Activated T-helper 1 cell treated with anti-CD3 and anti-CD28 coated beads, Interleukin-12 subunit alpha, Interleukin-12 subunit beta, Interleukin-2, Interleukin-4 antibody, amounts not matched to agents 30 ng/mL and 10 ng/mL and 1 ng/mL, durations not matched to agents 14 hours and 24 hours and 36 hours (primary cell): ENCODE results near the gene ITGA11. TPM values are rescaled to one million over a fixed set of nuclear protein-coding genes. Genes with fewer than 3 reads are reported as not detected.

Source experiments
- DNase-seq: peaks from one replicate; pipeline ENCODE4 v3.0.0; 2021; ENCODE audit warnings: low spot score
- H3K27ac Mint-ChIP-seq: one replicate; pipeline ENCODE4 v1.8.0; 2021; ENCODE audit warnings: mild to moderate bottlenecking, mixed read lengths
- H3K27me3 Mint-ChIP-seq: one replicate; pipeline ENCODE4 v1.8.0; 2022; ENCODE audit warnings: mild to moderate bottlenecking, moderate library complexity, mixed read lengths; ENCODE audit not compliant: insufficient read depth
- H3K36me3 Mint-ChIP-seq: one replicate; pipeline ENCODE4 v1.8.0; 2021; ENCODE audit warnings: low read depth, mixed read lengths
- H3K4me1 Mint-ChIP-seq: one replicate; pipeline ENCODE4 v1.8.0; 2021; ENCODE audit warnings: low read depth, mixed read lengths
- H3K4me3 Mint-ChIP-seq: one replicate; pipeline ENCODE4 v1.8.0; 2021; ENCODE audit warnings: mild to moderate bottlenecking, moderate library complexity, mixed read lengths
- H3K9me3 Mint-ChIP-seq: one replicate; pipeline ENCODE4 v1.8.0; 2021; ENCODE audit warnings: mixed read lengths
- intact Hi-C: fragments of 100-400 bp; cut with micrococcal nuclease; formaldehyde crosslinking; loops from one replicate; pipeline ENCODE4 v1.15.1; 2024
- total RNA-seq: library from RNA; stranded (reverse); gene quantifications from 2 replicates; pipeline ENCODE4 v1.2.3, GENCODE V29; 2022

ITGA11 gene
- total RNA-seq, 1 donor from 2014 or later: 0.23 TPM

DNA sequence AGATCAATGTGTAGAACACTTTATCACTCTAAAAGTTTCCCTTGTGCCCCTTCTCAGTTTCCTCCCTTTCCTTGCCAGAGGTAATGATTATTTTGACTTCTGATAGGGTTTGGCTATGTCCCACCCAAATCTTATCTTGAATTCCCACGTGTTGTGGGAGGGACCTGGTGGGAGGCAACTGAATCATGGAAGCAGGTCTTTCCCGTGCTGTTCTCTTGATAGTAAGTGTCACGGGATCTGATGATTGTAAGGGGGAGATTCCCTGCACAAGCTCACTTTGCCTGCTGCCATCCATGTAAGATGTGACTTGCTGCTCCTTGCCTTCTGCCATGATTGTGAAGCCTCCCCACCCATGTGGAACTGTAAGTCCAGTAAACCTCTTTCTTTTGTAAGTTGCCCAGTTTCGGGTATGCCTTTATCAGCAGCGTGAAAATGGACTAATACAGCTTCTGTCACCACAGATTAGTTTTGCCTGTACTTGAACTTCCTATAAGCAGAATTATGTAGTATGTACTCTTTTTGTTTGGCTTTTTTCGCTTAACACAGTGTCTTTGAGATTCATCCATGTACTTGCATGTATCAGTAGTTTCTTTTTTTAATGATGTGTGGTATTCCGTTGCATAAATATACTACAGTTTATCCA lies 147.2 kb downstream of the ITGA11 start:
- Mint-ChIP-seq H3K4me1 (peaks cover 64% of the 10 kb centered on the region), H3K36me3 (peaks cover 37% of the 10 kb centered on the region), H3K27ac (peak overlapping the region; percentile 21), H3K9me3 (no peaks in the 10 kb centered on the region), H3K4me3 (no peak overlapping the region), H3K27me3 (no peaks in the 10 kb centered on the region)
- no peak for DNase-seq
- intact Hi-C loops: no loop called here

DNA sequence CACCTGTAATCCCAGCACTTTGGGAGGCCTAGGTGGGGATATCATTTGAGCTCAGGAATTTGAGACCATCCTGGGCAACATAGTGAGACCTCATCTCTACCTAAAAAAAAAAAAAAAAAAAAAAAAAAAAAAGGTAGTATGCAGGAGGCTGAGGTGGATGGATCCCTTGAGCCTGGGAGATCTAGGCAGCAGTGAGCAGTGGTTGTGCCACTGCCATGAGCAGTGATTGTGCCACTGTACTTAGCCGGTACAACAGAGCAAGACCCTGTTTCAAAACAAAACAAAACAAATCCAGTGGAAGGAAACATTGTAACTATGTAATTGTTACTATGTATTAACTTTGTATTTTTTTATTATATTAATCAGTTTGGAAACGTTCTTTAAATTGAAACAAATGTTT lies 148.6 kb downstream of the ITGA11 start:
- DNase-seq: no peak
- H3K36me3 Mint-ChIP-seq: peaks cover 43% of the 10 kb centered on the region
- H3K9me3 Mint-ChIP-seq: no peaks in the 10 kb centered on the region
- intact Hi-C loops: no loop called here
- no peak overlapping the region for H3K27ac Mint-ChIP-seq
- no peak overlapping the region for H3K4me3 Mint-ChIP-seq
- peaks cover 69% of the 10 kb centered on the region for H3K4me1 Mint-ChIP-seq
- H3K27me3 Mint-ChIP-seq: no peaks in the 10 kb centered on the region

DNA sequence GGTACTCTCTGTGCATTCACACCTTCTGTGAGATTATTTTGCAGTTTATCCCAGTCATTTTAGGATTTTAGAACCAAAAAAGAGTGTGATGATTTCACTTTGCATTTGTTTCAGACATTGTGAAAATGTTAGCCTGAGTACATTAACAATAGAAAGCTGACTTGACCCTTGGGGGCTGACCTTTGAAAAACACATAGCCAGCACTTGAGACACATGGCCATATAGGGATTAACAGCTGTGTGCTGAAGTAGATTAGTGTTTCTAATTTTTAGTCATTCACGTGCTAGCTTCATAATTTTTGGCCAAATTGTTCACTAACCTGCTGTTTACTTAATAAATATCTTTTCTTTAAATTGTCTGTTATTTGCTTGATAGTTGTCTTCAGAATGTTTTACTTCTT lies 151.0 kb downstream of the ITGA11 start:
- intact Hi-C loops: no loop called here
- Mint-ChIP-seq H3K4me3 (peak overlapping the region; percentile 10), H3K4me1 (peaks cover 72% of the 10 kb centered on the region), H3K27ac (no peak overlapping the region), H3K9me3 (no peaks in the 10 kb centered on the region), H3K36me3 (peaks cover 36% of the 10 kb centered on the region), H3K27me3 (no peaks in the 10 kb centered on the region)
- no peak for DNase-seq

DNA sequence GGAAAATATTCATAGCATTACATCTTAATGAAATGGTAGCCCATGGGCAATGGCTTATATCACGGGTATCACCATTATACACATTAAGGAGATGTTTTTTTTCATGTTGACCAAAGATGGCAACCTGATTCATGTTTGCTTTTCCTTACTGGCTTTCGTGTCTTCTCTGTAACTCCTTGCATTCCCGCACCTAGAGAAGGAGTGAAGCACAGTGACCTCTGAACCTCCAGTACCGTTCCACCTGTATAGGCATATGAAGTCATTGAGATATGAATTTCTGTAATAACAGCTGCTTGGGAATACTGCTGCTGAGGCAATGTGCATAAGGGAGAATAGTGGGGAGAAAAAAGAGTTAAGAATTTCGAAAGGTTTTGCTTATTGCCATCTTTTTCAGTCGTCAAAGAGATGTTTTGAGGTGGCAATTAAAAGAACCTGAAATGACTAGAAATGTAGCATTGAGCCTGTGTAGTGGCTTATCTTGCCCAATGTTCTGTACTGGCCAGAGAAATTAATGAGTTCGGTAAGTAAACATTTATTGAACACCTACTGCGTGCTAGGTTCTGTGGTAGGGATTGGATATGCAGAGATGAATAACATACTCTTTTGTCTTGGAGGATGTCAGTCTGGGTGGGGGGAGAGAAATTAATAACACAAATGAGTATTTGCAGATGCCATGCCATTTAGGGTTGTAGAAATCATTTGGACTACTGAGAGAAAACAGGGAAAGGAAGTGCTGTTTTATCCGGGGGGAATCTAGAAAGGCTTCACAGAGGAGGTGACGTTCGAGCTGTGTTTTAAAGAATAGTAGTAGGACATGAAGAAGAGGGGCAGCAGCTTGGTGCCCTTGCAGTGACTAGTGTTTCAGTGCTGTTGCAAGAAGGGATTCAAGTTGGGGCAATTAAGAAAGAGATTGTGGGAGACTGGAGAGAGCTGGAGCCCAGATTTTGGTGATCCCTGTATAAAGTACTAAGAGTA lies 151.9 kb downstream of the ITGA11 start:
- H3K36me3 Mint-ChIP-seq: peaks cover 30% of the 10 kb centered on the region
- DNase-seq: no peak
- H3K4me3 Mint-ChIP-seq: peak overlapping the region; percentile 100
- H3K27ac Mint-ChIP-seq: no peak overlapping the region
- intact Hi-C loops: no loop called here
- H3K27me3 Mint-ChIP-seq: no peaks in the 10 kb centered on the region
- H3K9me3 Mint-ChIP-seq: no peaks in the 10 kb centered on the region
- H3K4me1 Mint-ChIP-seq: peaks cover 69% of the 10 kb centered on the region

DNA sequence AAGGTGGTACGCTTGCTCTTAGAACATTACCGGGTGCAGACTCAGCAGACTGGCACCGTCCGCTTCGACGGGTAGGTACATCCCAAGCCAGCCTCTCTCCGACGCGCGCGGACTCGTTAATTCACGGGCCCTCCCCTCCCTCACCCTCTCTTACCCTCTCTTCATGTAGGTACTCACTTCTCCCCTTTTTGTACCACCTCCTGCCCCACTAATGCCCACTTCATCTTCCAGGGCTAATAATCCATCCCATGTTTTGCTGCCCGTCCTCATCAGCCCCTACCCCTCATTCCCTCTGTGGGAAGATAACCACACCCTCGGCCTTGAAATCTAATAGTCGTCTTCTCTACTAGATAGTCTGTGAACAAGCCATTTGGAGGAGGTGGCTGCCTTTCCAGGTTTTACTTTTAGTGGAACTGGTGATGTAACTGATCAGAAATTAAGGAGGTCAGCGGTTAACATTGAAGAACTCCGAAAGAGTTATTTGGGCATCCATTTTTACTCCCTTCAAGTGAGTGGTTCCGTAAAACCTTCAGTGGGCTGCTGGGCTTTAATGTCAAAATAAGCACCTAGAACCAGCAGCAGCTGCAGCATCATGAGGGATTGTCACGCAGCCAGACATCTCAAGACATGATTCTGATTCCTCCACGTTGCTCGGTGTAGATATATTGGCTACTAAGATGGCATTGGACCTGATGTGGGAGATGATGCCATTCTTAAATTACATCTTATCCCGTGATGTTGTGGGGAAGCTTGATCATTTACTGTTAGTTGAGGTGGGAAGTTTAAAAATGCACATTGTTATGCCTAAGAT lies 153.2 kb downstream of the ITGA11 start:
- Mint-ChIP-seq H3K27me3 (no peaks in the 10 kb centered on the region), H3K4me3 (peak overlapping the region; percentile 100), H3K9me3 (no peaks in the 10 kb centered on the region), H3K36me3 (peaks cover 22% of the 10 kb centered on the region), H3K27ac (peak overlapping the region; percentile 97), H3K4me1 (peaks cover 62% of the 10 kb centered on the region)
- intact Hi-C loops: loop anchor here (1.0 kb wide), 4 partner anchors 21 to 438 kb away; partner anchors contain the start of gene RNU6-1
- no peak for DNase-seq

DNA sequence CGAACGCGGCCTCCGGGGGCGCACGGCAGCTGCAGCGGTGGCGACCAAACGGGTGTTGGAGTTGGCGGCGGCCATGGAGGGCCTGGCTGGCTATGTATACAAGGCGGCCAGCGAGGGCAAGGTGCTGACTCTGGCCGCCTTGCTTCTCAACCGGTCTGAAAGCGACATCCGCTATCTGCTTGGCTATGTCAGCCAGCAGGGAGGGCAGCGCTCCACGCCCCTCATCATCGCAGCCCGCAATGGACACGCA lies 153.7 kb downstream of the ITGA11 start:
- H3K9me3 Mint-ChIP-seq: no peaks in the 10 kb centered on the region
- no peaks in the 10 kb centered on the region for H3K27me3 Mint-ChIP-seq
- H3K4me3 Mint-ChIP-seq: peak overlapping the region; percentile 100
- peaks cover 22% of the 10 kb centered on the region for H3K36me3 Mint-ChIP-seq
- H3K4me1 Mint-ChIP-seq: peaks cover 63% of the 10 kb centered on the region
- intact Hi-C loops: loop anchor here (1.0 kb wide), 4 partner anchors 21 to 438 kb away; partner anchors contain the start of gene RNU6-1
- H3K27ac Mint-ChIP-seq: peak overlapping the region; percentile 97
- no peak for DNase-seq

DNA sequence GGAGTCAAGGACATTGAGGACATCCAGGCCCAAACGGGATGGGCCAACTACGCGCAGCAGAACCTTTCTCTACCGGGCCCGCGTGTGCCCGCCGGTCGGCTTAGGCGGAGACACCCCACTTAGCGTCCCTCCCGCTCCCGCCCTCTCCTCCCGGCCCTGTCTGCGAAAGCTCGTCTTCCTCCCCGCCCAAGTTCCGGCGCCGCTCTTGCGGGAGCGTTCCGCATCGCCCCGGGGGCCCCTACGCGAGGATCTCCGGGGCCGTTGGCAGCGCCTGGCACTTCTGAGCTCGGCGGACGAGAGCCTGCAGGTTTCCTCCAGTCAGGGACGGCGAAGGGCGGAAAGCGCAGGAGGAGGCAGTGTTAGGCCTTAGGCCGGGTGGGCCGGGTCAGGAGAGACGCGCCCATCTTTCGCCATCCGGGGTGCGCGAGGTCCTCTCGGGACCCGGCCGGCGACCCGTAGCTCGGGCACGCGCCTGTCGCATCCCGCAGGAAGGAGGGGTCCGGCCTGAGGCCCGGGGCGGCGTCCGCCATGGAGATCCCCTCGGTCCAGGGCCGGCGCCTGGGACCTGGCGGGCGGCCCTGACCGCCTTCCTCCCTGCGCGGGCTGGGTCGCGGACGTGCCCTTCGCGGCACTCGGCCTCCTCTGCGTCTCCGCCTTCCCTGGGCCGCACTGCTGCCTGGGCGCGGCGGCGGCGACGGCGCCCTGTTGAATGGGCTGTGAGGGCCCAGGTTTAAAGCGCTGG lies 154.2 kb downstream of the ITGA11 start, which contains the start of gene FEM1B:
TSS of gene FEM1B (plus strand) at position 143 of the 742 bp plus-strand sequence. CDS start 673 bp downstream, outside the sequence.
- Mint-ChIP-seq H3K4me3 (peak within 1 kb of the TSS; percentile 100), H3K27ac (peak within 1 kb of the TSS; percentile 97), H3K9me3 (no peaks in the 10 kb centered on the region), H3K27me3 (no peaks in the 10 kb centered on the region), H3K4me1 (peaks cover 68% of the 10 kb centered on the region), H3K36me3 (peaks cover 22% of the 10 kb centered on the region)
- intact Hi-C loops: loop anchor here (1.0 kb wide), 7 partner anchors 22 to 544 kb away; partner anchors contain the start of genes CLN6, PIAS1 and RNU6-1
- peak; percentile 85 for DNase-seq

DNA sequence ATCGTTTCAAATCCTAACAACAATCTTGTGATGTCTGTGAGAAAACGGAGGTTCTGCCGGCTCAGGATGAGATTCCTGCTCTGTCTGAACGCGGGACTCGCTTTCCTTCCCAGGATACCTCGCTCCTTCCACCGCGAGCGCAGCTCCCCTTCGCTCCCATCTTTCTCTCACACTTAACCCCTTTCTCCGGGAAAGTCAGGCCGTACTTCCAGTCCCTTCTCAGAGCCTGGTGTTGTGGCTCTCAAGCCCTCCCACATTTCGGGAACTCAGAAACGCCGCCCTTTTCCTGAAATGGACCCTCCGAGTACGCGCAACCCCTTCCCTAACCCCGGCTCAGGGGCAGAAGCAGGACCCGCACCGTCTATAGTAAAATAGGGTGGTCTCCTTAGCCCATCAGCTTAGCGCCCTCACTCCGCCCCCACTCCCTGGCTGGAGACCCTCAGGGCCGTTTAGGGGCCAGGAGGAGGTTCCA lies 154.8 kb downstream of the ITGA11 start:
- no peaks in the 10 kb centered on the region for H3K9me3 Mint-ChIP-seq
- intact Hi-C loops: loop anchor here (1.0 kb wide), 3 partner anchors 48 to 544 kb away; partner anchors contain the start of genes CLN6 and PIAS1
- peaks cover 63% of the 10 kb centered on the region for H3K4me1 Mint-ChIP-seq

DNA sequence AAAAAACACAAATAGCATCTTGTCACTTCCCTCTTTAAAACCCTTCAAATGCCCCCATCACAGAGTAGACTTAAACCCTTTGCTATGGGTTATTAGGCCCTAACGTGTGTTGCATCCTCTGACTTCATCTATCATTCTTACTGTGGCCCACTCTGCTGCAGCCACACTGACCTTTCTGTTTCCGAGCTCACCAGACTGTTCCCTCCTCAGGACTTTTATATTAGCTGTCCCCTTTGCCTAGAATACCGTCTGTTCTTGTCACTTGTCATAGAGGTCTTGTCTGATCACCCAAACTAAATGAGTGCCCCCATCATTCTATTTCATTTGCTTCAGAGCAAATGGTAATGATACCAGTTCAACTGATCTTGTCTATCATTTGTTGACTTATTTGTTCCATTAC lies 155.3 kb downstream of the ITGA11 start:
- intact Hi-C loops: loop anchor here (1.0 kb wide), 3 partner anchors 47 to 545 kb away; partner anchors contain the start of genes CLN6 and PIAS1
- H3K27me3 Mint-ChIP-seq: peaks cover 3% of the 10 kb centered on the region
- peaks cover 19% of the 10 kb centered on the region for H3K36me3 Mint-ChIP-seq
- DNase-seq: no peak
- H3K4me1 Mint-ChIP-seq: peaks cover 58% of the 10 kb centered on the region
- H3K4me3 Mint-ChIP-seq: peak overlapping the region; percentile 100
- no peaks in the 10 kb centered on the region for H3K9me3 Mint-ChIP-seq
- H3K27ac Mint-ChIP-seq: peak overlapping the region; percentile 96

More for the DNA sequence above, 154.8 kb downstream of the ITGA11 start:
- Mint-ChIP-seq H3K27me3 (no peaks in the 10 kb centered on the region), H3K4me3 (peak overlapping the region; percentile 100), H3K36me3 (peaks cover 22% of the 10 kb centered on the region), H3K27ac (peak overlapping the region; percentile 96)
- no peak for DNase-seq

DNA sequence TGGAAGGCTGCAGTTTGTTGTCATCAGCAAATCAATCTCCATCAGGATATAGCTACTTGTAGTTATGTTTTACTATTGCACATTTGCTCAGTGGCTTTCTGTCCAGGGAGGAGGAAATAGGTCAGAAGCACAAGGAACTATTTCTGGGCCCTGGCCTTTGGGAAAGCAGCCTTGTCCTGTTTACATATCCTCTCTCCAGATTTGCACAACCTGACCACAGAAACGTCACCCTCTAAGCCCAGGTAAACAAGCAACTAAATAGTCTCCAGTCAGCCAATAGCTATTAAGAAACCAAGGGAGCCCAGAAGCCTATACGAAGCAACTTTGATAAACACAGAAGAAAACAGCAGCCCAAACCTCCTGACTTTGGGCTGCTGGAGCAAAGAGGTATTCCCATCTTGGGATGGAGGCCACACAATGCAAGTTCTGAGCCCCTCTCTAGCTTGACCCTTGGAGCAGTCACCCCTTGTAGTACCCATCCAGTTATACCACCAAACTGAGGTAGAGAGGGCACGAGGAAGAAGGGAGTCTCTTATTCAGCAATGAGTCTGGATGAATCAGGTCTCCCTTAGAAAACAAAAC lies 156.7 kb downstream of the ITGA11 start:
- DNase-seq: no peak
- H3K9me3 Mint-ChIP-seq: no peaks in the 10 kb centered on the region
- intact Hi-C loops: no loop called here
- peaks cover 16% of the 10 kb centered on the region for H3K36me3 Mint-ChIP-seq
- peaks cover 11% of the 10 kb centered on the region for H3K27me3 Mint-ChIP-seq
- peaks cover 45% of the 10 kb centered on the region for H3K4me1 Mint-ChIP-seq
- peak overlapping the region; percentile 12 for H3K4me3 Mint-ChIP-seq
- no peak overlapping the region for H3K27ac Mint-ChIP-seq

DNA sequence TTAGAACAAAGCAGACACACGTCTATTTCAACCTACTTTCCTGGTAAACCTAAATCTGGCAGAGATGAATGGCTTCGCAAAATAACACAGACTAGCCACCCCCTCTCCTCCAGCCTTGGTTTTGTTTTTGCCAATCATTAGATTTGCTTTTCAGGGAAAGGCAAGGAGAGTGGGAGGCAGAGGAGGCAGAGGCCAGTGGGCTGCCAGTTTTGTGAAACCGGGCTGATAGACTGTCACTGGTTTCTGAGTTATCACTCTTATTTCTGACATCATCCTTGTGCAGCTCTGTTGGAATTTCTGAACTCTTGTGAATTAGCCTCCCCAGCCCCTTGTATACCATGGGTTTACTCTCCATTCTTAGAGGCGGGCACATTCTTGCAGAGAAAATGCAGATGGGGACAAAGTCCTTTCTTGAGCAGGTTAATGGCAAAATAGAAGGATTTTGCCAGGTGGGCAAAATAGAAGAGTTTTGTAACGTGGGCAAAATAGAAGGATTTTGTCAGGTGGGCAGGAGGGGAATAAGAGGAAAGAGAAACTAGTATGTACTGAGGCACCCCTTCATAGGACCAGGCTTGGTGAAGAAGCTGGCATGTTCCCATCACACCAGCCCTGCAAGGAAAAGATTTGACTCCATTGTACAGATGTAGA lies 157.6 kb downstream of the ITGA11 start:
- Mint-ChIP-seq H3K4me3 (no peak overlapping the region), H3K27ac (no peak overlapping the region), H3K9me3 (no peaks in the 10 kb centered on the region), H3K4me1 (peaks cover 36% of the 10 kb centered on the region), H3K36me3 (peaks cover 8% of the 10 kb centered on the region), H3K27me3 (peaks cover 13% of the 10 kb centered on the region)
- DNase-seq: no peak
- intact Hi-C loops: no loop called here
